CD4-positive, alpha-beta T cell treated with Interleukin-6 for 4 hours (primary cell): ENCODE results near the gene AP3D1.
A peak's percentile ranks its signal among the peaks of the same experiment; 100 is the strongest.

Experiments used
- DNase-seq: peaks from one replicate; pipeline ENCODE4 v3.0.0-alpha.2; 2020; ENCODE audit warnings: mixed read lengths

AP3D1 gene

DNA sequence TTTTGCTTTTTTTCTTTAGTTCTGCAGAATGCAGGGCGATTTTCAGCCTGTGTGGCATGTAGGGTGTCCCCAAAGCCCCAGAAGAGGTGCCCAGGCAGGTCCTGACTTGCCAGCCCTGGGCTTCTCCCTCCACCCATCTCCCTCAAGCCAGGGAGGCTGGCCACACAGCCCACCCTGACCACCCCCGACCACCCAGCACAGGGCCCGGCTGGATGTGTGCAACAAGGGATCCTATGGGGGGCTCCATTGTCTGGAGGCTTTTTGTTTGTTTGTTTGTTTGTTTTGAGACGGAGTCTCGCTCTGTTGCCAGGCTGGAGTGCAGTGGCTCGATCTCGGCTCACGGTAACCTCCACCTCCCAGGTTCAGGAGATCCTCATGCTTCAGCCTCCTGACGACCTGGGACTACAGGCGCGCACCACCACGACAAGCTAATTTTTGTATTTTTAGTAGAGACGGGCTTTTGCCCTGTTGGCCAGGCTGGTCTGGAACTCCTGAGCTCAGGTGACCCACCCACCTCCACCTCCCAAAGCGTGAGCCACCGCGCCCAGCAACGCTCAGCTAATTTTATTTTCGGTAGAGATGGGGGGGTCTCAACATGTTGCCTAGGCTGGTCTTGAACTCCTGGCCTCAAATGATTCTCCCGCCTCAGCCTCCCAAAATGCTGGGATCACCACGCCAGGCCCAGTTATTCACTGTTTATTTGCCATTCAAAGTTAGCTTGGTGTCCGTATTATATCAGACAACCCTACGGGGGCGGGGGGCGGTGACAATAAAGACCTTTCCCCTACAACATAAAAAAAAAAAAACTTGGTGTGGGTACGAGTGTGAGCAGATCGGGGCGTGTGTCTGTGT is 92.6 kb downstream of the AP3D1 start:
- DNase-seq, result no peak

DNA sequence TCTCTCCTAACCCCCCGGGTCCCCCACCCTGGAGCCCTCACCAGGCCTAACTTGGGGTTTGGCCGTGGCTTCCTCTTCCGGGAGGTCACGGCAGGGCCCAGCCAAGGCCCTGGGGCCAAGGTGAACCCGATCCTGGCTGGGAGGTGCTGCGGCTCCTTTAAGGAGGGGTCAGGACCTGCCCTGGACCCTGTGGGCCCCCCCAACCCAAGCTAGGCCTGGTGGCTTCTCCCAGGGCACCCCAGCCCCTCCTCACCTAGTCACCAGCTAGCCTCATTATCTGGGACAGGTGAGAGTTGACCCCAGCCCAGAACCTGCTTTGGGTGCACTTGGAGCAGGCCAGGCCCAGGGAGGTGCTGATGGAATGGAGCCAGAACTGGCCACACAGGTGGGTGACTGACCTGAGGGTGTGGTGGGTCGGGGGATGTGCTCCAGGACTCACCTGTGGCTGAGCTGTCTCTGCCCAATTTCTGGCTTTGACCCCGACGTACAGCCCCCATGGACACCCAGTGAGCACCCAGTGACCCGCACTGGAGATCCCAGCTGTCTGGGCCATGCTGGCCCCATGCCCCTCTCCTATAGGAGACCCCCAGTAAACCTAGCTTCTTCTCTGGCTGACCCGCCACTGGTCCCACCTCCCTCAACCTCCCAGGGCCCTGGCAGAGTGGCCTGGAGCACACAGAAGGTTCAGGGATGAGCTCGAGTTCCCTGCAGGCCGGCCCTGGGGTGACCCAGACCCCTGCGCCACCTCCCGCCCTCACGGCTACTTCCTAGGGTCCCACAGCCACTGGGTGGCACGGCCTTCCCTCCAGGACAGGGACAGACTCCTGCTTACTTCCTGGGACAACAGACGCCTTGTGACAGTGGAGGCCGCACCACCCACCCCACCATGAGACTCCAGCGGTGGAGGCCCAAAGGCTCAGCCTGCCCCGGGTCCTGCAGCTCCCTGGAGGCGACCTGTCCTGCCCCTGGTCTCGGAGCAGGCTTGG is 93.6 kb downstream of the AP3D1 start:
- DNase-seq, result no peak

DNA sequence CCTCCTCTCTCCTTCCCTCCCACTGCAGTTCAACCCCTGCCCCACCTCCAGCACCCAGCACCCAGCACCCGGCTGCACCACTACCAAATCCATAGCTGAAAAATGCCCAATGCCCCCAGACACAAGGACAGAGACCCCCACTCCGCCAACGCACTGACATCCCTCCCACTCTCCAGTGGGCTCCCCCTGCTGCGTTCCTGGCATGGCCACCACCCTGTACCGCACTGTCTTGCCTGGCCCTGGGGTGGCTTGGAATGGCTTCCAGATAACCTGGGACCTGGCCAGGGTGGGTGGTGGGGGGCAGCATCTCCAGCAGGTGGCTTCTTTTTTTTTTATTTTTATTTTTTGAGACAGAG is 94.6 kb downstream of the AP3D1 start:
- DNase-seq, result no peak

DNA sequence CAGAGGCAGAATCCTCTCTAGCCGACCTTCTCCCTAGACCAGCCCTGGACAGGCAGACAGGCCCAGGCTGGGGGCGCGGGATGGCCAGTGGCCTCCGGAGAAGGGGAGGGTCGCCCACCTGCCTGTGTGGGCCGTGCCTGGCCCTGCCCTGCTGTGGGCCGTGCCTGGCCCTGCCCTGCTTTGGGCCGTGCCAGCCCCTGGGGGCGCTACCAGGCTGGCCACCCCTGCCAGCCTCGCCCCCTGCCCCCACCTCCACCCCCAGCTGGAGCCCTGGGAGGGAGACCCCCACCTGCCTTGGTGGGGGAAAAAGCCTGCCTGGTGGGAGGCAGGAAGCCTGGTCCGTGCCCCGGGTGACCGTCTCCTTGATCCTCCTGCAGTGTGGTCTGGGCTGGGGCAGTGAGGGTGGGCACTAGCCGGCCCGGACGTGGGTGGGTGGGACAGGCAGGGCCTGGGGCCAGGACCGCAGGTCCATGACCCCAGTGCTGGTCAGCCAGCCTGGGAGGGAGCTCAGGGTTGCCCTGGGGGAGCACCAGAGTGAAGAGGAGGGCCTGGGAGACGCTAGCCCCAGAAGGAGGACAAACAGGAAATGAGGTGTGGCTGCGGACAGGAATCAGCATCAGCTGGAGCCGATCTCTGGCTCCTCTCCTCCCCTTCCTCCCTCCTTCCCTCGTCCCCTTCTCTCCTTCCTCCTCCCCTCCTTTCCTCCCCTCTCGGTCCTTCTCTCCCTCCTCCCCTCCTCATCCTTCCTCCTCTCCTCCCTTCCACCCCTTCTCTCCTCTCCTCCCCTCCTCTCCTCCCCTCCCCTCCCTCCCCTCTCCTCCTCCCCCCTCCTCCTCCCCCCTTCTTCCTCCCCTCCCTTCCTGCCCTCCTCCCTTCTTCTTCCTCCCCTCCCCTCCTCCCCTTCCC is 95.2 kb downstream of the AP3D1 start:
- peak; percentile 70 for DNase-seq

DNA sequence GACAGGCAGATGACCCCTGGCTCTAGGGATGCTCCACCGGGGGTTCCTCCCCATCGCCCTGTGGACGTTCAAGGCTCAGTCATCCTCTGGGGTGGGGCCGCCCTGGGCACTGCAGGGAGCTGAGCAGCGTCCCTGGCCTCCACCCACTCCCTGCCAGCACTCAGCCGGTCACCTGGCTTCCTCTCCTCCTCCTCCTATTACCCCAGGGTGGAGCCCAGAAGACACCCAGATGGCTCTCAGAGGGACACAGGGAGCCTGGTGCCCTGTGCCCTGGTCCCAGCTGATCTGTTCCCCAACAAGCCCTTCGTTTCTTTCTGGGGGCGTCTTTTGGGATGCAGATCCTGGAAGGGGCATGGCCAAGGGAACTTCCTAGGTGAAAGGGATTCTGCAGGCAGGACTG is 96.6 kb downstream of the AP3D1 start:
- DNase-seq, result no peak

DNA sequence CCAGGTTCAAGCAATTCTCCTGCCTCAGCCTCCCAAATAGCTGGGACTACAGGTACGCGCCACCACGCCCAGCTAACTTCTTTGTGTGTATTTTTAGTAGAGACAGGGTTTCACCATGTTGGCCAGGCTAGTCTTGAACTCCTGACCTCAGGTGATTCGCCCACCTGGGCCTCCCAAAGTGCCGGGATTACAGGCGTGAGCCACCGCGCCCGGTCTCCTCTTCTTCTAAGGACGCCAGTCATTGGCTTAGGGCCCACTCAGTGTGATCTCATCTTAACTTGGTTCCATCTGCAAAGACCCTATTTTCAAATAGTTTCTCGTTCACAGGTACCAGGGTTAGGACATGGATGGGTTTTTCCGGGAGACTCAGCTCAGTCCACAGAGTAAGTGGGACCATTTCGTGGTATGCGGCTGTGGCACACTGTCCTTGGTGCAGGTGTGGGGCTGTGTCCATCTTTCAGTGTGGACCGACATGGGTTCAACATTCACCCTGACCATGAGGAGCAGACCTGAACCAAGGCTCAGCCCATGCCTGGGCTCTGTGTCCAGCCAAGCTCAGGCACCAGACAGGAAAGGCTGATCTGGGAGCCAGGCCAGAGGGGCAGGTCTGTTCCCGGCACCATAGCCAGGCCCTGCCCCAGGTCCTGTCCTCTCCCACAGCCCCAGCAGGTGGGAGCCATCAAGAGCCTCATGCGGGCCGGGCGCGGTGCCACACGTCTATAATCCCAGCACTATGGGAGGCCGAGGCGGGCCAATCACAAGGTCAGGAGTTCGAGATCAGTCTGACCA is 97.6 kb downstream of the AP3D1 start:
- no peak for DNase-seq

DNA sequence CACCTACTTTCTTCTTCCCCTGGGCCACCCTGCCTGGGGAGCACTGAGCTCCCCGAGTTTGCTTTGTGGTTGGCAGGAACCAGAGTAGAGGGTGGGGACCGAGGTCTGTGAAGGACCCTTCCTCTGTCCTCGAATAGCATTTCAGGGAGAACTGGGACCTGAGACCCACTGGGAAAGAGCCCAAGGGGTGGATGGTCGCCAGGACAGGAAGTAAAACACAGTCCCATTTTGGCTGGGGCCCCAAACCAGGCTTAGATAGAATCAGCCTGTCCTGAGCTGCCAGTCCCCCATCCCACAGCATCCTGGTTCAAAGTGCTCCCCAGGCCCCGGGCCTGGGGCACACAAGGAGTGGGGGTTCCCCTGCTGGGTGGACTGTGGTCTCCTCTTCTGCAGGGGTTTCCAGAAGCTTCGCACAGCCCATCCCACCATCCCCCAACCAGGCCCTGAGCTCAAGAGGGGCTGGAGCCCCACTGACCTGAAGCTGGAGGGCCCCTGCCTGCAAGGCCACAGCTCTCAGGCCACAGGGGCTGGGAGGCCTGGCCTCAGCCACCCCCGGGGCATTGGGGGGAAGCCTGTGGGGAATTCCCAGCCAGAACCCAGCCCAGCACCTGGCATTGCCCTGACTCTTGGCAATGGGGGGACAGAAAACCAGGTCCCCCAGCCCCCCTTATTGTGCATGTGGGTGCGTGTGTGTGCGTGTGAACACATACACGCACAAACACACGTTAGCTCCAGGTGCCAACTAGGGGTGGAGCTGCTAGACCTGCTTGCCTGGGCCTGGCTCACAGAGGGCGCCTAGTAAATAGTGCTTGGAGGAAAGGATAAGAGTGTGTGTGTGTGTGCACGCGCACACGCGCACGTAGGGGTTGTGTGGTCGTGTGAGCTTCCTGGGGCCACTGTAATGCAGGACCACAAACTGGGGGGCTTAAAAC is 99.3 kb downstream of the AP3D1 start:
- DNase-seq, result peak; percentile 59

DNA sequence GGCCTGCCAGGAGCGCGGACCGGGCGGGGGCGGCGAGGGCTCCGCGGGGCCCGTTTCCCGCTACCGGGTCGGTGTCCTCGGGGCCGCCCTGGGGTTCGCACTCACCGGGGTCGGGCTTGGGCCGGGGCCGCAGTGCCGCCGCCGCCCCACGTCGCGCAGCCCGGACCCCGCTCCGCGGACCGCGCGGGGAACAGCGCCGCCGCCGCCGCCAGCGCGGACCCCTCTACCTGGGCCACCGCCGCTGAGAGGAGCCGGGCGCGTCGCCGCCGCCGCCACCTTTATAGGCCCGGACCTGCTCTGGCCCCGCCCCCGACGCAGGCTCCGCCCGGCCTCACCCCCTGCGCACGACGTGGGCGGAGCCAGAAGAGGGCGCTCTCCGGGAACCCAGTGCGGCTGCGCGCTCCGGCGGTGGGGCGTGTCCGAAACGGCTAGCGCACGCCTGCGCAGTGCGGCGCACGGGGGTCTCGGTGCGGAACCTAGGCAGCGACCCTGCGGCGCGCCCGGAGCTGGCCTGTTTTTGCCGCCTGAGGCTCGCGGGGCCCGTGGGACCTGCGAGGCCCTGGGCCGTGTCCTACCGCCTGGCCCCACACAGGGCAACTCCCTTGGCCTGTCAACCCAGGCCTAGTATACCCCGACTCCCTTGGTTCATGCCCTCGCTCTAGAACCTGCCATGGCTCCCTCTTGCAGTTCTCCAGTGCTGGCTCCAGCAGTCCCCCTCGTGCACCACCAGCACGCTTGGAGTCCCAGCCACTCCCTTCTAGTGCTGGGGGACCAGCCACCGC is 100.2 kb downstream of the AP3D1 start, which contains the start of gene MKNK2:
TSS of gene MKNK2 (minus strand) at position 254 of the 782 bp plus-strand sequence. CDS start 393 bp downstream, outside the sequence.
- peak; percentile 94 for DNase-seq
